Chondrocyte (in vitro differentiated cells): ENCODE measurements around the gene GLI3. TPM values are rescaled to one million over a fixed set of nuclear protein-coding genes. Genes with fewer than 3 reads are reported as not detected.

ENCODE experiments used
- DNase-seq: peaks from one replicate; pipeline ENCODE4 v3.0.0; 2021; ENCODE audit warnings: mixed read lengths, low spot score
- H3K27ac Mint-ChIP-seq: one replicate; pipeline ENCODE4 v1.8.0; 2021; ENCODE audit warnings: mild to moderate bottlenecking, moderate library complexity, mixed read lengths; ENCODE audit not compliant: unreplicated experiment
- H3K27me3 Mint-ChIP-seq: 2 replicates; pipeline ENCODE4 v1.8.0; 2021; ENCODE audit warnings: low read depth, mixed read lengths
- H3K36me3 Mint-ChIP-seq: 2 replicates; pipeline ENCODE4 v1.8.0; 2021; ENCODE audit warnings: low read depth, mixed read lengths
- H3K4me1 Mint-ChIP-seq: 2 replicates; pipeline ENCODE4 v1.8.0; 2021; ENCODE audit warnings: low read depth, mild to moderate bottlenecking, mixed read lengths
- H3K4me3 Mint-ChIP-seq: one replicate; pipeline ENCODE4 v1.8.0; 2021; ENCODE audit warnings: mild to moderate bottlenecking, moderate library complexity, mixed read lengths; ENCODE audit not compliant: unreplicated experiment
- H3K9me3 Mint-ChIP-seq: 2 replicates; pipeline ENCODE4 v1.8.0; 2021; ENCODE audit warnings: low read depth, mixed read lengths
- total RNA-seq: library from RNA; stranded (reverse); gene quantifications from 3 replicates; pipeline ENCODE4 v1.2.1, GENCODE V29; 2021
- TF ChIP-seq, protein P1 (sequence below): fragments of 200-600 bp; sonication (generic); IDR thresholded peaks from 2 replicates; pipeline ENCODE4 v1.5.0; 2021; ENCODE audit warnings: antibody characterized with exemption, mild to moderate bottlenecking, moderate library complexity

GLI3 gene
- total RNA-seq, 1 donor from 2014 or later = 11.7 TPM

DNA sequence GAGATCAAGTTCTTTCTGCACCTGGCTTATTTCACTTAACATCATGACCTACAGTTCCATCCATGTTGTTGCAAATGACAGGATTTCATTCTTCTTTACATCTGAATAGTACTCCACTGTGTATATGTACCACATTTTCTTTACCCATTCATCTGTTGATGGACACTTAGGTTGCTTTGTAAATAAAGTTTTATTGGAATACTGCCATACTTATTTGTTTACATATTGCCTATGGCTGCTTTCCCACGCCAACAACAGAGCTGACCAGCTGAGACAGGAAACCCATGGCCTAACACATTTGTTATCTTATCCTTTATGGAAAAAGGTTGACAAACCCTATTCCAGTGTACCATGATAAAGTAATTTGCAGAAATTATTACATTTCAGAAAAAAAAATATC is 153.7 kb downstream of the GLI3 start:
- no peak overlapping the region for H3K4me3 Mint-ChIP-seq
- no peaks in the 10 kb centered on the region for H3K27me3 Mint-ChIP-seq
- H3K4me1 Mint-ChIP-seq = peaks cover 24% of the 10 kb centered on the region
- no peaks in the 10 kb centered on the region for H3K36me3 Mint-ChIP-seq
- H3K27ac Mint-ChIP-seq = no peak overlapping the region
- no peak for DNase-seq
- TF ChIP-seq, protein P1, sequence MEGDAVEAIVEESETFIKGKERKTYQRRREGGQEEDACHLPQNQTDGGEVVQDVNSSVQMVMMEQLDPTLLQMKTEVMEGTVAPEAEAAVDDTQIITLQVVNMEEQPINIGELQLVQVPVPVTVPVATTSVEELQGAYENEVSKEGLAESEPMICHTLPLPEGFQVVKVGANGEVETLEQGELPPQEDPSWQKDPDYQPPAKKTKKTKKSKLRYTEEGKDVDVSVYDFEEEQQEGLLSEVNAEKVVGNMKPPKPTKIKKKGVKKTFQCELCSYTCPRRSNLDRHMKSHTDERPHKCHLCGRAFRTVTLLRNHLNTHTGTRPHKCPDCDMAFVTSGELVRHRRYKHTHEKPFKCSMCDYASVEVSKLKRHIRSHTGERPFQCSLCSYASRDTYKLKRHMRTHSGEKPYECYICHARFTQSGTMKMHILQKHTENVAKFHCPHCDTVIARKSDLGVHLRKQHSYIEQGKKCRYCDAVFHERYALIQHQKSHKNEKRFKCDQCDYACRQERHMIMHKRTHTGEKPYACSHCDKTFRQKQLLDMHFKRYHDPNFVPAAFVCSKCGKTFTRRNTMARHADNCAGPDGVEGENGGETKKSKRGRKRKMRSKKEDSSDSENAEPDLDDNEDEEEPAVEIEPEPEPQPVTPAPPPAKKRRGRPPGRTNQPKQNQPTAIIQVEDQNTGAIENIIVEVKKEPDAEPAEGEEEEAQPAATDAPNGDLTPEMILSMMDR = no peak
- peaks cover 2% of the 10 kb centered on the region for H3K9me3 Mint-ChIP-seq

DNA sequence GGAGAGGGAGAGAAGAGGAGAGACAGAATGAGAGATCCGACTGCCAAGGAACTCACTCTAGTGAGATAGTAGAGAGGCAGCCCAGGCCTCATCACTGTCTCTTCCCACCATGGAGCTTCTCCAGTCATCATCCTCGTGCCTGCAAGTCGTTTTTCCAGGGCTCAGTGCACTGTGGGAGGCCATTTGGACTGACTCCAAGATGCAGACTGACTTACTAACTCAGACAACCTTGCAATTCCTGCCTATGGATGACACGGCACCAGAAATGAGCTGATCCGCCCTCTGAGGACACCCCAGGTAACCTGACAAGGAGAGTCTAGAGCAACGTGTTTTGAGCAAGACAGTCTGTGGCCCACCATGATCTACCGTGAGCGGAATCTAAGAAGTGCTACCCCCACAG is 154.9 kb downstream of the GLI3 start:
- TF ChIP-seq, protein P1 = no peak
- Mint-ChIP-seq H3K9me3 (peaks cover 2% of the 10 kb centered on the region), H3K27ac (peak overlapping the region; percentile 66), H3K4me3 (no peak overlapping the region), H3K36me3 (no peaks in the 10 kb centered on the region), H3K27me3 (no peaks in the 10 kb centered on the region), H3K4me1 (peaks cover 36% of the 10 kb centered on the region)
- no peak for DNase-seq

DNA sequence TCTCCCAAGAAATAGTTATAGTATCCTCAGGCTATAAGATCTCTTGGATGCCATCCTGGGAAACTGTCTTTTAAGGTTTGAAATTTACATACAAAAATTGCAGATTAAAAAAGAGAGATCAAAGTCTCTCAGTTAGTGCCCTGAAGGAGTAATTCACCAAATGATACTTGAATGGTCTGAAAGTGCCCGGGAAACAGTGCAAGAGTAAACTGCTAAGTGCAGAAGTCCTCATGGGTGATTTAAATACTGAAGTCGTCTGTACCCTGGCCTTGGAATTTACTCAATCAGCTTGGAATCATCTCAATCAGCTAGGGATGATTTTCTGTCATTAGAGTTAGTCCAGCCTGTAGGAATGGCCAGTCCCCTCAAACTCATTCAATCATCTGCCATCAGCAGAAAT is 155.3 kb downstream of the GLI3 start:
- Mint-ChIP-seq H3K4me1 (peaks cover 40% of the 10 kb centered on the region), H3K36me3 (no peaks in the 10 kb centered on the region), H3K4me3 (no peak overlapping the region), H3K9me3 (peaks cover 2% of the 10 kb centered on the region), H3K27ac (no peak overlapping the region), H3K27me3 (no peaks in the 10 kb centered on the region)
- DNase-seq = no peak
- TF ChIP-seq, protein P1 = no peak

DNA sequence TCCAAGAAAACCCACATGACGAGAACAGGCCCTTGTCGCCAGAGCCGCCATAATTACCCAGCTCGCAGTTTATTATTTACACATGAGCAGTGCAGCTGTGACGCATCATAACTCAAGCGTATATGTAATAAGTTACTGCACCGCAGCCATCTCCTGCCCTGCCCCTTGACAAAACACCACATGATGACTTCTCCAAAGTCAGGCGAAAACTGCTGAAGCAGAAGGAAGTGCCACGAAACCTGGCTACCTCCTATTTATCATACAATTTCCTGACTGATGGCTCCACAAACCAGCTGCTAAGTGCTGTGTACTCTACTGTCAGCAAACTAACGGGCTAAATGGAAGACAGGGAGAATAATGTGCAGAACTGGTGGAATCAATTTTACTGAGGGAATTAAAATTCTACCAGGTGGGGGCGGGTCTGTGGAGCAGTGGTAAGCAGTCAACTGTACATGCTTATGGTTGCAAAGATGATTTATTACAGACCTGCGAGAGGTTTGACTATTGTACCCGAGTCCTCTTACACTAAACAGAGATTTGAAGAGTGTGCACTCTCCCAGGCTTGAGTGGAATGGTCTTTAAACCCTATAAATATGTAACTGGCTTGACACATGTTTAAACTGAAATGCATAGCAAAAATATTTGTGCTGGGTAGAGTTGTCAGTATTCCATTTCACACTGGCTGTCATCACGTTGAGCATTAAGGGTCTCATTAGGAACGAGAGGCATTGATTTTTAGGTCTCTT is 156.0 kb downstream of the GLI3 start:
- no peak for DNase-seq
- H3K9me3 Mint-ChIP-seq = peaks cover 2% of the 10 kb centered on the region
- no peaks in the 10 kb centered on the region for H3K27me3 Mint-ChIP-seq
- no peaks in the 10 kb centered on the region for H3K36me3 Mint-ChIP-seq
- TF ChIP-seq, protein P1 = no peak
- peaks cover 40% of the 10 kb centered on the region for H3K4me1 Mint-ChIP-seq
- no peak overlapping the region for H3K4me3 Mint-ChIP-seq
- H3K27ac Mint-ChIP-seq = no peak overlapping the region

DNA sequence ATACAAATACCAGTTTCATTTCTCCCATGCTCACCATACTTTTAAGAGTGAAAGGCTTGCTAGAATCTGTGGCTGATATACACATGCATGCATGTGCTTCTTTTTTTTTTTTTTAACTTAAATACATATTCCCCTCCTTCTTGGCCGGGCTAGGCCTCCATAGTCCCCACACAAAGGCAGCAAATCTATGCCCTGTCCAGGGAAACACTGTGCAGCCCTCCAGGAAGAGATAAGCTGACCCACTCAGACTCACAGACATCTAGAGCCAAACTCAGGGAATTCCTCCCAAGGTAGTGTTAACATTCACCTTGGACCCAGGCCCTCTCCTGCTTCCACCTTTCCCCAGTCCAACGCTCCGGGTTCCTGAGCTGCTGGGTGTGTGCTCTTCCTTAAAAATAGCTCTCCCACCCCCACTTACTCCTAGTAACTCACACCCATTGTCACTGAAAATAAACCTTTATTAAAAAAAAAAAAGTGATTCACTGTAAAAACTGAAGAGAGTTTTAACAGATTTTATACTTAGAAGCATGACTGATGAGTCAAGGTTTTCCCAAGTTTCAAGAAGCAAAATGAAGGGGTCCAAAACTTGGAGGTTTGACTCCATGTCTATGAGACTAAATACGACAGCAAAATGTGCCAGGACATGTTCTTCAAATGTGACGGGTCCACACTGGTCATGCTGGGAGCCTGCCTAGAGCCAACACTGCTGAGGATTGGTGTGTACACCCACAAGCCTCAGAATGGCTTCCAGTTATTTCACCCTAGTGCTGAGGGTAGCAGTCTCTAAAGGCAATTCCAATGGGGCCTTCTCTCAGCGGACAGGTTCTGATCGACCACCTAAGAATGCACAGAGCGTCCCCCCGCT is 159.5 kb downstream of the GLI3 start:
- Mint-ChIP-seq H3K4me1 (peaks cover 35% of the 10 kb centered on the region), H3K4me3 (no peak overlapping the region), H3K27ac (peak overlapping the region; percentile 45), H3K27me3 (no peaks in the 10 kb centered on the region), H3K9me3 (peaks cover 2% of the 10 kb centered on the region), H3K36me3 (no peaks in the 10 kb centered on the region)
- no peak for DNase-seq
- TF ChIP-seq, protein P1 = no peak
